CD14-positive monocyte (primary cell): ENCODE measurements around the gene SLC6A16. TPM values are rescaled to one million over a fixed set of nuclear protein-coding genes. Genes with fewer than 3 reads are reported as not detected.

Source experiments
- DNase-seq, 3 donors: peaks; one replicate each; pipeline ENCODE4 v3.0.0-alpha.2; 2011 to 2022
- H2AFZ ChIP-seq: 2 replicates; pipeline ENCODE4 v1.6.0; 2012; ENCODE audit warnings: mild to moderate bottlenecking, low read depth, low read length, inconsistent platforms; ENCODE audit not compliant: insufficient read depth, poor library complexity, severe bottlenecking
- H3K27ac ChIP-seq, 2 donors: 1 replicate in 1 of 2; 2 replicates in 1 of 2; pipeline ENCODE4 v1.5.1; 2012 to 2013; ENCODE audit warnings: low read length in 2 of 2, control low read depth in 1 of 2, inconsistent platforms in 1 of 2, low read depth in 1 of 2, mild to moderate bottlenecking in 1 of 2
- H3K27me3 ChIP-seq, 2 donors: one replicate each; pipeline versions ENCODE4 v1.6.0 to v1.6.1; 2011 to 2013; ENCODE audit warnings: low read length in 2 of 2; ENCODE audit not compliant: control insufficient read depth in 2 of 2, insufficient read depth in 2 of 2
- H3K36me3 ChIP-seq, 2 donors: replicated peaks in 1 of 2; 1 replicate in 1 of 2; 2 replicates in 1 of 2; pipeline versions ENCODE4 v1.5.1 to v1.6.1; 2012 to 2013; ENCODE audit warnings: low read length in 2 of 2, control low read depth in 1 of 2, inconsistent platforms in 1 of 2, mild to moderate bottlenecking in 1 of 2; ENCODE audit not compliant: insufficient read depth in 2 of 2, control insufficient read depth in 1 of 2
- H3K4me1 ChIP-seq, 2 donors: 1 replicate in 1 of 2; 2 replicates in 1 of 2; pipeline versions ENCODE4 v1.5.1 to v1.6.1; 2012 to 2013; ENCODE audit warnings: low read length in 2 of 2, control low read depth in 1 of 2, inconsistent platforms in 1 of 2, mild to moderate bottlenecking in 1 of 2, moderate library complexity in 1 of 2; ENCODE audit not compliant: insufficient read depth in 2 of 2, control insufficient read depth in 1 of 2
- H3K4me2 ChIP-seq: replicated peaks from 2 replicates; pipeline ENCODE3; 2012; ENCODE audit warnings: low read length, moderate library complexity, mild to moderate bottlenecking; ENCODE audit not compliant: poor library complexity, severe bottlenecking; ENCODE audit errors: extremely low read depth
- H3K4me3 ChIP-seq, 3 experiments: fragments of 200-600 bp in 1 of 3; sonication (generic) in 1 of 3; replicated peaks in 1 of 3; 1 replicate in 2 of 3; 2 replicates in 1 of 3; pipeline ENCODE4 v1.5.1; 2011 to 2013; ENCODE audit warnings: low read length in 3 of 3, mild to moderate bottlenecking in 3 of 3, control low read depth in 2 of 3, low read depth in 2 of 3, inconsistent platforms in 1 of 3, moderate library complexity in 1 of 3
- H3K79me2 ChIP-seq: 2 replicates; pipeline ENCODE4 v1.6.0; 2012; ENCODE audit warnings: mild to moderate bottlenecking, control low read depth, inconsistent platforms, low read length, moderate library complexity; ENCODE audit not compliant: insufficient read depth
- H3K9ac ChIP-seq: 2 replicates; pipeline ENCODE4 v1.6.0; 2017; ENCODE audit warnings: low read length, mild to moderate bottlenecking; ENCODE audit not compliant: insufficient read depth, poor library complexity, severe bottlenecking
- H3K9me3 ChIP-seq, 2 donors: replicated peaks in 1 of 2; 1 replicate in 1 of 2; 2 replicates in 1 of 2; pipeline versions ENCODE4 v1.5.1 to v1.6.1; 2012 to 2013; ENCODE audit warnings: low read length in 2 of 2, control low read depth in 1 of 2; ENCODE audit not compliant: control insufficient read depth in 1 of 2, insufficient read depth in 1 of 2
- H4K20me1 ChIP-seq: 2 replicates; pipeline ENCODE4 v1.6.0; 2012; ENCODE audit warnings: mild to moderate bottlenecking, low read length, control low read depth, moderate library complexity; ENCODE audit not compliant: insufficient read depth
- H3K27ac Mint-ChIP-seq, 7 donors: one replicate each; pipeline ENCODE4 v1.8.0; 2020; ENCODE audit warnings: mild to moderate bottlenecking in 7 of 7, mixed read lengths in 7 of 7, moderate library complexity in 6 of 7, inconsistent platforms in 2 of 7
- H3K27me3 Mint-ChIP-seq, 3 donors: one replicate each; pipeline ENCODE4 v1.8.0; 2021 to 2022; ENCODE audit warnings: low read depth in 3 of 3, mild to moderate bottlenecking in 3 of 3, mixed read lengths in 3 of 3, moderate library complexity in 3 of 3, inconsistent platforms in 1 of 3
- H3K36me3 Mint-ChIP-seq, 2 donors: one replicate each; pipeline ENCODE4 v1.8.0; 2020; ENCODE audit warnings: mixed read lengths in 2 of 2, inconsistent platforms in 1 of 2, mild to moderate bottlenecking in 1 of 2
- H3K4me1 Mint-ChIP-seq: one replicate; pipeline ENCODE4 v1.8.0; 2020; ENCODE audit warnings: mild to moderate bottlenecking, mixed read lengths
- H3K4me3 Mint-ChIP-seq, 2 donors: one replicate each; pipeline ENCODE4 v1.8.0; 2020; ENCODE audit warnings: mild to moderate bottlenecking in 2 of 2, mixed read lengths in 2 of 2, moderate library complexity in 1 of 2
- H3K9me3 Mint-ChIP-seq, 7 donors: one replicate each; pipeline ENCODE4 v1.8.0; 2020 to 2022; ENCODE audit warnings: mixed read lengths in 7 of 7, mild to moderate bottlenecking in 6 of 7, moderate library complexity in 6 of 7, inconsistent platforms in 2 of 7
- WGBS: methylation state at CpG from one replicate; pipeline ENCODE4 v1.1.5; 2013; ENCODE audit warnings: missing lambda C conversion rate; ENCODE audit not compliant: insufficient coverage; 5-methylcytosine and 5-hydroxymethylcytosine counted together
- intact Hi-C, 2 donors: fragments of 100-400 bp; cut with micrococcal nuclease; formaldehyde crosslinking; loops; one replicate each; pipeline versions ENCODE4 v1.15.0 to v1.15.1; 2023
- polyA plus RNA-seq, 3 donors: library from polyadenylated mRNA; depleted of rRNA in 1 of 3; unstranded in 2 of 3; stranded (reverse) in 1 of 3; fragments of 300-500 nt in 2 of 3; fragments of >200 nt in 1 of 3; fragmentation: Illumina TruSeq in 2 of 3; gene quantifications; 1 replicate in 2 of 3; 2 replicates in 1 of 3; pipeline ENCODE4 v1.2.3, GENCODE V29; 2012 to 2021
- TF ChIP-seq, protein P1 (sequence below): fragments of 200-600 bp; IDR thresholded peaks from one replicate; pipeline ENCODE4 v1.8.0; 2022; ENCODE audit warnings: antibody characterized with exemption, mild to moderate bottlenecking

The SLC6A16 gene
- polyA plus RNA-seq, 3 donors: 0.21 to 1.5 (median 0.55) TPM

DNA sequence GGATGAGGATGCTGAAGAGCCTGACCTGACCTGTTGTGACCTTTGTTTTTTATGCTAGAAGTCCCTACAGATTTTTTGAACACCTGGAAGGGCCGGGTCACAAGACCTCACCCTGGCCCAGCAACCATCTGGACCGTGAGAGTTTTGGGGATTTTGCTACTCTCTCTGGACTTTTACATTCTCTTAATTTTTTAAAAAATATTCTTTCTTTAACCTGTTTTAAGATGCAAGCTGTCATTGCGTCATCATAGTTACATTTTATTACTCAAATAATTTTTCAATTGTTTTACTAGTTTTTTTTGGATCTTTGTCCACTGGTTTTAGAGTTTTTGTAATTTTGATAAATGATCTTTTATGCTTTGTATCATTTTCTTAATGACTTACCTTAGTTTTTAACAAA, 46.2 kb upstream of the SLC6A16 start:
- H3K27ac ChIP-seq: no peak overlapping the region
- H3K9me3 Mint-ChIP-seq: peaks cover 11 to 33% (median 28%) of the 10 kb centered on the region in 7 donors
- DNase-seq: no peak
- no peaks in the 10 kb centered on the region for H4K20me1 ChIP-seq
- H3K4me1 ChIP-seq: no peaks in the 10 kb centered on the region
- no CpG with 5 or more reads among the region's 3 CpGs for WGBS
- H3K27ac Mint-ChIP-seq: no peak overlapping the region
- H3K4me2 ChIP-seq: no peak overlapping the region
- no peak overlapping the region for H3K4me3 Mint-ChIP-seq
- H3K9me3 ChIP-seq: peaks cover 14 to 26% of the 10 kb centered on the region in 2 donors
- H3K79me2 ChIP-seq: no peaks in the 10 kb centered on the region
- TF ChIP-seq, protein P1, sequence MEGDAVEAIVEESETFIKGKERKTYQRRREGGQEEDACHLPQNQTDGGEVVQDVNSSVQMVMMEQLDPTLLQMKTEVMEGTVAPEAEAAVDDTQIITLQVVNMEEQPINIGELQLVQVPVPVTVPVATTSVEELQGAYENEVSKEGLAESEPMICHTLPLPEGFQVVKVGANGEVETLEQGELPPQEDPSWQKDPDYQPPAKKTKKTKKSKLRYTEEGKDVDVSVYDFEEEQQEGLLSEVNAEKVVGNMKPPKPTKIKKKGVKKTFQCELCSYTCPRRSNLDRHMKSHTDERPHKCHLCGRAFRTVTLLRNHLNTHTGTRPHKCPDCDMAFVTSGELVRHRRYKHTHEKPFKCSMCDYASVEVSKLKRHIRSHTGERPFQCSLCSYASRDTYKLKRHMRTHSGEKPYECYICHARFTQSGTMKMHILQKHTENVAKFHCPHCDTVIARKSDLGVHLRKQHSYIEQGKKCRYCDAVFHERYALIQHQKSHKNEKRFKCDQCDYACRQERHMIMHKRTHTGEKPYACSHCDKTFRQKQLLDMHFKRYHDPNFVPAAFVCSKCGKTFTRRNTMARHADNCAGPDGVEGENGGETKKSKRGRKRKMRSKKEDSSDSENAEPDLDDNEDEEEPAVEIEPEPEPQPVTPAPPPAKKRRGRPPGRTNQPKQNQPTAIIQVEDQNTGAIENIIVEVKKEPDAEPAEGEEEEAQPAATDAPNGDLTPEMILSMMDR: no peak
- H3K36me3 ChIP-seq: no peaks in the 10 kb centered on the region
- H3K4me1 Mint-ChIP-seq: no peaks in the 10 kb centered on the region
- H3K27me3 Mint-ChIP-seq: peaks cover 4 to 13% (median 10%) of the 10 kb centered on the region in 3 donors
- no peak overlapping the region for H3K4me3 ChIP-seq
- no peaks in the 10 kb centered on the region for H3K27me3 ChIP-seq
- H3K9ac ChIP-seq: no peak overlapping the region
- intact Hi-C loops: loop anchor here in 1 of 2 donors (10.0 kb wide), 1 partner anchor 54 kb away; the partner anchor contains the start of genes GFY and PTH2
- no peak overlapping the region for H2AFZ ChIP-seq
- peaks cover 0 to 3% of the 10 kb centered on the region in 2 donors for H3K36me3 Mint-ChIP-seq

DNA sequence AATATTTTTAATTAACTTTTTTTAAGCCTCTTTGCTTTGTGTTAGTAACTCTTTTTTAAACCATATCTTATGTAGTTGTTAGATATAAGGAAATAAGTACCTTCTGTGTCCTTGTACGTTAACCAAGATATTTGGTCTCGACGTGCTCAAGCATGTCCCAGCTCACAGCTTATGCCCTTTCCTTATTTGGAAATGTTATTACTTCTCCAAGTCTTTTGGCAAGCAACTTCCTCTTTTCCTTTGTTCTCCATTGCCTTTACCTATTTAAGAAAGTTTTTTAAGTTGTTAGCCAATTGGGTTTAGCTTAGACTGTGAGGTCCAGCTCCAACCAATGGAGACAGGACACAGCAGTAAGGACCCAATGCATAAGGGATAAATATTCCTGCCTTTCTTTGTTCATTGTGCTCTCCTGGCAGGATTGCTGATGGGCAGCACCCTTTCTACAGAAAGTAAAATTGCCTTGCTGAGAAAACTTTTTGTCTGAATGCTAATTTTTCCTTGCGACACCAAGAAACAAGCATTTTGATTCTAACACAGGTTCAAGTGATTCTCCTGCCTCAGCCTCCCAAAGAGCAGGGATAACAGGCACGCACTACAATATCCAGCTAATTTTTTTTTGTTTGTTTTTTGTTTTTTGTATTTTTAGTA, 43.8 kb upstream of the SLC6A16 start:
- H3K4me2 ChIP-seq: no peak overlapping the region
- WGBS: no CpG with 5 or more reads among the region's 5 CpGs
- no peaks in the 10 kb centered on the region for H4K20me1 ChIP-seq
- no peak overlapping the region for H3K27ac ChIP-seq
- Mint-ChIP-seq H3K36me3 (peaks cover 0 to 3% of the 10 kb centered on the region in 2 donors), H3K27me3 (peaks cover 12 to 19% (median 12%) of the 10 kb centered on the region in 3 donors), H3K27ac (no peak overlapping the region), H3K4me1 (no peaks in the 10 kb centered on the region), H3K4me3 (no peak overlapping the region), H3K9me3 (peaks cover 11 to 33% (median 28%) of the 10 kb centered on the region in 7 donors)
- H3K79me2 ChIP-seq: no peaks in the 10 kb centered on the region
- TF ChIP-seq, protein P1: no peak
- no peaks in the 10 kb centered on the region for H3K36me3 ChIP-seq
- no peak overlapping the region for H2AFZ ChIP-seq
- H3K4me3 ChIP-seq: no peak overlapping the region
- H3K9ac ChIP-seq: no peak overlapping the region
- intact Hi-C loops: no loop called here
- peaks cover 0 to 16% of the 10 kb centered on the region in 2 donors for H3K27me3 ChIP-seq
- peaks cover 5 to 7% of the 10 kb centered on the region in 2 donors for H3K4me1 ChIP-seq
- DNase-seq: no peak
- peaks cover 14 to 26% of the 10 kb centered on the region in 2 donors for H3K9me3 ChIP-seq
